Hepatocyte (in vitro differentiated cells): ENCODE results near the gene AXIN2. TPM values are rescaled to one million over a fixed set of nuclear protein-coding genes. Genes with fewer than 3 reads are reported as not detected.

ENCODE experiments used
- DNase-seq: peaks from one replicate; pipeline ENCODE4 v3.0.0-alpha.2; 2016; ENCODE audit warnings: low spot score
- H2AFZ ChIP-seq: fragments of 200-600 bp; sonication (generic); 2 replicates; pipeline ENCODE4 v1.6.0; 2016; ENCODE audit warnings: antibody characterized with exemption, mild to moderate bottlenecking
- H3K27ac ChIP-seq: fragments of 200-600 bp; sonication (generic); 2 replicates; pipeline ENCODE4 v1.5.1; 2016; ENCODE audit warnings: mild to moderate bottlenecking
- H3K27me3 ChIP-seq: fragments of 200-600 bp; sonication (generic); 2 replicates; pipeline ENCODE4 v1.6.1; 2016
- H3K36me3 ChIP-seq: fragments of 200-600 bp; sonication (generic); replicated peaks from 2 replicates; pipeline ENCODE4 v1.5.1; 2016; ENCODE audit warnings: low read depth; ENCODE audit not compliant: insufficient read depth
- H3K4me1 ChIP-seq: fragments of 200-600 bp; sonication (generic); 2 replicates; pipeline ENCODE4 v1.5.1; 2016; ENCODE audit warnings: mild to moderate bottlenecking, moderate library complexity; ENCODE audit not compliant: insufficient read depth
- H3K4me2 ChIP-seq: fragments of 200-600 bp; sonication (generic); 2 replicates; pipeline ENCODE4 v1.6.0; 2016
- H3K4me3 ChIP-seq: fragments of 200-600 bp; sonication (generic); 2 replicates; pipeline ENCODE4 v1.5.1; 2016; ENCODE audit warnings: mild to moderate bottlenecking
- H3K79me2 ChIP-seq: fragments of 200-600 bp; sonication (generic); 2 replicates; pipeline ENCODE4 v1.6.0; 2017; ENCODE audit warnings: mild to moderate bottlenecking
- H3K9me2 ChIP-seq: fragments of 200-600 bp; sonication (generic); replicated peaks from 2 replicates; pipeline ENCODE4 v1.6.0; 2017; ENCODE audit warnings: mild to moderate bottlenecking; ENCODE audit not compliant: insufficient read depth
- H3K9me3 ChIP-seq: fragments of 200-600 bp; sonication (generic); 2 replicates; pipeline ENCODE4 v1.5.1; 2016; ENCODE audit warnings: low read depth, mild to moderate bottlenecking
- H4K20me1 ChIP-seq: fragments of 200-600 bp; sonication (generic); 2 replicates; pipeline ENCODE4 v1.6.0; 2016; ENCODE audit warnings: mild to moderate bottlenecking; ENCODE audit not compliant: insufficient read depth, poor library complexity, severe bottlenecking
- EZH2 ChIP-seq: fragments of 200-600 bp; sonication (generic); IDR thresholded peaks from 2 replicates; pipeline ENCODE4 v1.6.1; 2016; ENCODE audit warnings: antibody characterized with exemption, mild to moderate bottlenecking, borderline replicate concordance
- EZH2phosphoT487 ChIP-seq: fragments of 200-600 bp; sonication (generic); IDR thresholded peaks from one replicate; pipeline ENCODE4 v1.6.1; 2018; ENCODE audit warnings: antibody characterized with exemption, mild to moderate bottlenecking, low read depth, moderate library complexity; ENCODE audit not compliant: unreplicated experiment, severe bottlenecking
- WGBS: methylation state at CpG from one replicate; pipeline ENCODE4 v1.1.6; 2016; ENCODE audit warnings: low lambda C conversion rate; ENCODE audit errors: missing lambda C conversion rate; 5-methylcytosine and 5-hydroxymethylcytosine counted together
- polyA plus RNA-seq: library from polyadenylated mRNA; unstranded; fragments of >200 nt; fragmentation: Nextera tagmentation; extraction: Ambion mirVana; gene quantifications from 2 replicates; pipeline ENCODE4 v1.2.1, GENCODE V29; 2016
- total RNA-seq: library from RNA; depleted of rRNA; stranded (reverse); fragments of >200 nt; gene quantifications from 2 replicates; pipeline ENCODE4 v1.2.3, GENCODE V29; 2014
- TF ChIP-seq, protein P1 (sequence below): fragments of 200-600 bp; sonication (generic); IDR thresholded peaks from 2 replicates; pipeline ENCODE4 v1.5.1; 2016; ENCODE audit warnings: antibody characterized with exemption, mild to moderate bottlenecking; ENCODE audit not compliant: poor library complexity

The AXIN2 gene
- total and polyA plus RNA-seq, 2 experiments from 2014 or later, result 15.4 to 22.3 TPM

GRCh38 chr17:65498816-65499215 is 62.6 kb downstream of the AXIN2 start:
- H3K79me2 ChIP-seq, result no peaks in the 10 kb centered on the region
- no peak overlapping the region for H3K4me2 ChIP-seq
- H3K4me3 ChIP-seq, result no peak overlapping the region
- no peaks in the 10 kb centered on the region for H3K4me1 ChIP-seq
- H3K27ac ChIP-seq, result no peak overlapping the region
- H3K27me3 ChIP-seq, result no peaks in the 10 kb centered on the region
- TF ChIP-seq EZH2, result no peak
- TF ChIP-seq, protein P1, sequence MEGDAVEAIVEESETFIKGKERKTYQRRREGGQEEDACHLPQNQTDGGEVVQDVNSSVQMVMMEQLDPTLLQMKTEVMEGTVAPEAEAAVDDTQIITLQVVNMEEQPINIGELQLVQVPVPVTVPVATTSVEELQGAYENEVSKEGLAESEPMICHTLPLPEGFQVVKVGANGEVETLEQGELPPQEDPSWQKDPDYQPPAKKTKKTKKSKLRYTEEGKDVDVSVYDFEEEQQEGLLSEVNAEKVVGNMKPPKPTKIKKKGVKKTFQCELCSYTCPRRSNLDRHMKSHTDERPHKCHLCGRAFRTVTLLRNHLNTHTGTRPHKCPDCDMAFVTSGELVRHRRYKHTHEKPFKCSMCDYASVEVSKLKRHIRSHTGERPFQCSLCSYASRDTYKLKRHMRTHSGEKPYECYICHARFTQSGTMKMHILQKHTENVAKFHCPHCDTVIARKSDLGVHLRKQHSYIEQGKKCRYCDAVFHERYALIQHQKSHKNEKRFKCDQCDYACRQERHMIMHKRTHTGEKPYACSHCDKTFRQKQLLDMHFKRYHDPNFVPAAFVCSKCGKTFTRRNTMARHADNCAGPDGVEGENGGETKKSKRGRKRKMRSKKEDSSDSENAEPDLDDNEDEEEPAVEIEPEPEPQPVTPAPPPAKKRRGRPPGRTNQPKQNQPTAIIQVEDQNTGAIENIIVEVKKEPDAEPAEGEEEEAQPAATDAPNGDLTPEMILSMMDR, result no peak
- no peak for TF ChIP-seq EZH2phosphoT487
- DNase-seq, result no peak
- no peak overlapping the region for H2AFZ ChIP-seq
- no peaks in the 10 kb centered on the region for H3K36me3 ChIP-seq
- no peaks in the 10 kb centered on the region for H4K20me1 ChIP-seq
- no peaks in the 10 kb centered on the region for H3K9me3 ChIP-seq
- H3K9me2 ChIP-seq, result no peaks in the 10 kb centered on the region
- 87% methylated on average over 4 of the region's 4 CpGs for WGBS

DNA sequence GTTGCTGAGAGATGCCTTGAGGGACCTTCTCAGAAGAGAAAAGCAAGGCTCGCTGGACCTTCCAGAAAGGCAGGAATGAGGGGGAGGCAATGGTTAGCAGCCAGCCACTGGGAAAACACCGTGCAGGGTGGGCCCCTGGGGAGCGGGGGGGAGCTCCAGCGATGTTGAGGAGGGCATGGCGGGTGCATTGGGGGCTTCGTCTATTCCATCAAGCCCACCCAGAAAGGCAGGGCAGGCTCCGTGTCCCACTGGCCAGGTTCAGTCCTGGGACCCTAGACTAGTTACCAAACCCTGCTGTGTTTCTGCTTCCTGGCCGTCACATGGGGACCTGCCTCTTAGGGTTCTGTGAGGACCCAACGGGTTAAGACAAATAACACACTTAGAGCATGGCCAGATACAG is 64.6 kb downstream of the AXIN2 start:
- no peak overlapping the region for H3K27ac ChIP-seq
- no peak overlapping the region for H3K4me2 ChIP-seq
- H2AFZ ChIP-seq, result no peak overlapping the region
- no peaks in the 10 kb centered on the region for H3K79me2 ChIP-seq
- no peaks in the 10 kb centered on the region for H3K36me3 ChIP-seq
- H3K9me3 ChIP-seq, result no peaks in the 10 kb centered on the region
- 95% methylated on average over 9 of the region's 9 CpGs for WGBS
- no peaks in the 10 kb centered on the region for H3K27me3 ChIP-seq
- H4K20me1 ChIP-seq, result no peaks in the 10 kb centered on the region
- TF ChIP-seq EZH2phosphoT487 (no peak), EZH2 (no peak)
- TF ChIP-seq, protein P1, result no peak
- no peak overlapping the region for H3K4me3 ChIP-seq
- no peak for DNase-seq
- no peaks in the 10 kb centered on the region for H3K4me1 ChIP-seq
- no peaks in the 10 kb centered on the region for H3K9me2 ChIP-seq

- H3K27me3 ChIP-seq, result no peaks in the 10 kb centered on the region
- no peaks in the 10 kb centered on the region for H4K20me1 ChIP-seq
- H3K4me2 ChIP-seq, result peak overlapping the region; percentile 70
- no peaks in the 10 kb centered on the region for H3K79me2 ChIP-seq
- no peaks in the 10 kb centered on the region for H3K36me3 ChIP-seq
- WGBS, result 17% methylated on average over 22 of the region's 22 CpGs
- H3K4me1 ChIP-seq, result no peaks in the 10 kb centered on the region
- H3K9me3 ChIP-seq, result no peaks in the 10 kb centered on the region
- H3K27ac ChIP-seq, result no peak overlapping the region
- no peaks in the 10 kb centered on the region for H3K9me2 ChIP-seq
- TF ChIP-seq, protein P1, result no peak
- TF ChIP-seq EZH2phosphoT487 (no peak), EZH2 (no peak)
- H3K4me3 ChIP-seq, result no peak overlapping the region
- no peak overlapping the region for H2AFZ ChIP-seq
- DNase-seq, result peak; percentile 42
Observed at GRCh38 chr17:65495122-65496055, 66.1 kb downstream of the AXIN2 start.
